OCI-LY3 (cell line): ENCODE measurements around the gene ASH1L.

Experiments
- EZH2phosphoT487 ChIP-seq: fragments of 200-600 bp; shearing (Covaris generic); IDR thresholded peaks from 2 replicates; pipeline ENCODE4 v1.6.1; 2018; ENCODE audit warnings: antibody characterized with exemption, mixed run types, low read depth
- TF ChIP-seq, protein P1 (sequence below): fragments of 200-600, 300-600 bp; sonication (generic); IDR thresholded peaks from 2 replicates; pipeline ENCODE4 v1.5.1; 2014; ENCODE audit warnings: antibody characterized with exemption, low read length, low read depth

DNA sequence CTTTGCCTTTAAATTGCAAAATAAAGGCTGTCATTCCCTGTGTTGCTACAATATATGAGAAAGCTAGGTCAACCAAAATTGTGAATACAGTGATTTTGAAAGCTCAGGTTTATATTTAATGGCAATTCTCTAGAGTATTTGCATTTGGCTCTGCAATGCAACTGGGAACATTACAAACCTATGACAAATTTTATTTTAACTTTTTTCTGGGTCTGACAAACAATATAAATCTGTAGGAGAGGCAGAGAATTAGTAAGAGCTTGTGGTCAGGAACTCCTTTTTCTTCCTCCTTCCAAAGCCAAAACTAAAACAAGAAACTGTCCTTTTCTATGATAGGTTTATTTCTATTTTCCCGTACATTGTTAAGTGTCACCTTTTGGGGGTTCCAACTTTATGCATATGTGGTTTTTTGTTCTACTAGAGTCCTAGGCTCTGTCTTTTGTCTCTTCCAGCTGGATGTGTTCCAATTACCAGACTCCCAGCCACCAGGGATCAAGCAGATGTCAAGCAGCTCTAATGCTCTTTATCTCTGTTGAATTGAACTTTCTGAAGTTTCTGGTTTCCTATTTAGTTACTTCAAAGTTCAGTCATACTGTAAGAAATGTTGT, 106.9 kb downstream of the ASH1L start:
- TF ChIP-seq, protein P1, sequence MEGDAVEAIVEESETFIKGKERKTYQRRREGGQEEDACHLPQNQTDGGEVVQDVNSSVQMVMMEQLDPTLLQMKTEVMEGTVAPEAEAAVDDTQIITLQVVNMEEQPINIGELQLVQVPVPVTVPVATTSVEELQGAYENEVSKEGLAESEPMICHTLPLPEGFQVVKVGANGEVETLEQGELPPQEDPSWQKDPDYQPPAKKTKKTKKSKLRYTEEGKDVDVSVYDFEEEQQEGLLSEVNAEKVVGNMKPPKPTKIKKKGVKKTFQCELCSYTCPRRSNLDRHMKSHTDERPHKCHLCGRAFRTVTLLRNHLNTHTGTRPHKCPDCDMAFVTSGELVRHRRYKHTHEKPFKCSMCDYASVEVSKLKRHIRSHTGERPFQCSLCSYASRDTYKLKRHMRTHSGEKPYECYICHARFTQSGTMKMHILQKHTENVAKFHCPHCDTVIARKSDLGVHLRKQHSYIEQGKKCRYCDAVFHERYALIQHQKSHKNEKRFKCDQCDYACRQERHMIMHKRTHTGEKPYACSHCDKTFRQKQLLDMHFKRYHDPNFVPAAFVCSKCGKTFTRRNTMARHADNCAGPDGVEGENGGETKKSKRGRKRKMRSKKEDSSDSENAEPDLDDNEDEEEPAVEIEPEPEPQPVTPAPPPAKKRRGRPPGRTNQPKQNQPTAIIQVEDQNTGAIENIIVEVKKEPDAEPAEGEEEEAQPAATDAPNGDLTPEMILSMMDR = no peak
- TF ChIP-seq EZH2phosphoT487 = no peak
